Tibial artery (tissue), 4 donors: ENCODE results near the gene C1S.
A peak's percentile ranks its signal among the peaks of the same experiment; 100 is the strongest.

Source experiments
- DNase-seq, 2 donors: peaks; one replicate each; pipeline ENCODE4 v3.0.0-alpha.2; 2019
- H3K27ac ChIP-seq, 2 donors: fragments of 200-600 bp; sonication (generic) in 1 of 2; 1 replicate in 1 of 2; 2 replicates in 1 of 2; pipeline ENCODE4 v1.5.1; 2018 to 2019; ENCODE audit warnings: mild to moderate bottlenecking in 1 of 2
- H3K27me3 ChIP-seq, 2 donors: fragments of 200-600 bp; sonication (generic) in 1 of 2; one replicate each; pipeline versions ENCODE4 v1.5.1 to v1.6.0; 2016 to 2019
- H3K36me3 ChIP-seq, 3 donors: fragments of 200-600 bp; sonication (generic) in 2 of 3; one replicate each; pipeline ENCODE4 v1.5.1; 2016 to 2019; ENCODE audit warnings: mild to moderate bottlenecking in 2 of 3
- H3K4me1 ChIP-seq, 4 donors: fragments of 200-600 bp; sonication (generic) in 2 of 4; 1 replicate in 3 of 4; 2 replicates in 1 of 4; pipeline ENCODE4 v1.5.1; 2016 to 2019
- H3K4me3 ChIP-seq, 2 donors: fragments of 200-600 bp; sonication (generic) in 1 of 2; 1 replicate in 1 of 2; 2 replicates in 1 of 2; pipeline ENCODE4 v1.5.1; 2018 to 2019; ENCODE audit warnings: mild to moderate bottlenecking in 2 of 2
- H3K9me3 ChIP-seq, 3 donors: fragments of 200-600 bp; sonication (generic) in 1 of 3; one replicate each; pipeline ENCODE4 v1.5.1; 2016 to 2019
- CTCF ChIP-seq, 2 experiments: fragments of 200-600 bp in 1 of 2; fragments of 450-650 bp in 1 of 2; IDR thresholded peaks; one replicate each; pipeline ENCODE4 v1.5.1; 2017 to 2019; ENCODE audit warnings: antibody characterized with exemption in 2 of 2, mild to moderate bottlenecking in 1 of 2, moderate library complexity in 1 of 2
- intact Hi-C: fragments of 100-400 bp; cut with DNase I; formaldehyde crosslinking; loops from one replicate; pipeline ENCODE4 v1.15.0; 2023; ENCODE audit warnings: low total_unique reads

The C1S gene

DNA sequence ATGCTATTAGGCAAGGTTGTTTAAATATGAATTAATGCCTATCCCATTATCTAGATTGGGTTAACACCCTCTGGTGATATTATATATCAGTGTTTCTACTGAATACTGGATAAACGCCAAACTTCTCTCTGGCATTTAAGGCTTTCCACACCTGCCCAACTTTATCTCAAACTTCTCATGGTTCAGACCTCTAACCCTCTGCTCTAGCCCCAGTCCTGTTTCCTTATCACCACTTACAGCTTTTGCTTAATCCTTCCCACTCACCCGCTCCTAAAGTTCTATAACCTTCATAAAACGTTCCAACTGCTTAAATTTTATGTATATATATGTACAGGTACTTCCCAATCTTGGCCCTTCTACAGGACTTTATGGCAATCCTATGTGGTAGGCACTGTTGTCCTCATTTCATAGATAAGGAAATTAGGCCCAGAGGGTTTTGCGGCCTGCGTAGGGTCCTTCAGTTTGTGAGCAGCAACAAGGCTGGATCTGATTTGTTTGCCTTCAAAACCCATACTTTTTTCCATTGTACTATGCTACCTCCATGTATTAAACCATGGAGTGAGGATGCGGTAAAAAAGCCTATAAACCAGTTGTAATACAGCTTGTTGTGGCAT is 43.5 kb upstream of the C1S start:
- intact Hi-C loops: loop anchor here (5.0 kb wide), 2 partner anchors 45 to 90 kb away; partner anchors contain the start of genes C1RL, EMG1 and PHB2

GRCh38 chr12:7017870-7018349 is 42.6 kb upstream of the C1S start:
- no peak for TF ChIP-seq CTCF (IDR thresholded peaks at IDR 0.05)

More for the DNA sequence above, 43.5 kb upstream of the C1S start:
- peaks cover 0 to 21% (median 4%) of the 10 kb centered on the region in 3 donors for H3K36me3 ChIP-seq
- no peaks in the 10 kb centered on the region for H3K9me3 ChIP-seq
- DNase-seq: no peak
- peaks cover 0 to 31% (median 17%) of the 10 kb centered on the region in 4 donors for H3K4me1 ChIP-seq
- H3K27ac ChIP-seq: peak overlapping the region; percentile 84 to 97
- H3K4me3 ChIP-seq: peak overlapping the region; percentile 66 to 86
- no peaks in the 10 kb centered on the region for H3K27me3 ChIP-seq
- no peak for TF ChIP-seq CTCF (IDR thresholded peaks at IDR 0.05)

GRCh38 chr12:7018350-7019042 is 42.0 kb upstream of the C1S start, which contains the start of gene LPCAT3:
TSS of gene LPCAT3 (minus strand) at chr12:7018476. CDS start at chr12:7018424, 52 bp downstream.
- H3K27me3 ChIP-seq: no peaks in the 10 kb centered on the region
- TF ChIP-seq CTCF (IDR thresholded peaks at IDR 0.05): peak; percentile 85 to 93
- intact Hi-C loops: loop anchor here (5.0 kb wide), 2 partner anchors 46 to 89 kb away; partner anchors contain the start of genes C1RL, EMG1 and PHB2

More at GRCh38 chr12:7017870-7018349, 42.6 kb upstream of the C1S start:
- H3K27me3 ChIP-seq: no peaks in the 10 kb centered on the region
- no peak for DNase-seq
- H3K36me3 ChIP-seq: peaks cover 0 to 16% (median 3%) of the 10 kb centered on the region in 3 donors
- H3K4me1 ChIP-seq: peaks cover 0 to 31% (median 17%) of the 10 kb centered on the region in 4 donors
- no peaks in the 10 kb centered on the region for H3K9me3 ChIP-seq
- peak overlapping the region; percentile 84 to 97 for H3K27ac ChIP-seq
- intact Hi-C loops: loop anchor here (5.0 kb wide), 2 partner anchors 46 to 89 kb away; partner anchors contain the start of genes C1RL, EMG1 and PHB2
- peak overlapping the region; percentile 66 to 86 for H3K4me3 ChIP-seq

DNA sequence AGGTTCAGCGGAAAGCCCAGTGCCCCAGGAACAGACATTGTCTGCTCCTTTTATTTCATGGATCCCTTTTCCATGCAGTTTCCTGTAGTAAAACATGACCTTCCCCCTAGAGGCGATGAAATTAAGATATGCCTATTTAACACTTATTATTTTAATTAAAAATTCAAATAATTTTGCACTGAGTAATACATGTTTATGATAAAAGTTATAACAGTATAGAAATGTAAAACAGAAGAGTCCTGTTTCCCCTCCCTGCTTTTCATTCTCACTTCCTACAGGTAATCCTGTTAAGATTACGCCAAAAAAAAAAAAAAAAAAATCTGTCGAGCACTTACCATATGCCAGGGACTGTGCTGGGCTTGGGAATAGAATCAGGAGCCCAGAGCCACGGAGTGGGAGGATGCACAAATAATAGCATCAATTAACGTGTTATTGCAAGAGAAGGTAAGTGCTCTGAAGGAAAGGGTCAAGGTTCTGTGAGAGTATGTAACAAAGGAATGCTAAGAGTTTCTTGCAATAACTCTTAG is 41.4 kb upstream of the C1S start:
- H3K36me3 ChIP-seq: peaks cover 0 to 4% (median 0%) of the 10 kb centered on the region in 3 donors
- H3K4me1 ChIP-seq: peaks cover 0 to 31% (median 17%) of the 10 kb centered on the region in 4 donors
- no peaks in the 10 kb centered on the region for H3K27me3 ChIP-seq
- no peaks in the 10 kb centered on the region for H3K9me3 ChIP-seq
- TF ChIP-seq CTCF (IDR thresholded peaks at IDR 0.05): no peak
- intact Hi-C loops: loop anchor here (5.0 kb wide), 2 partner anchors 47 to 88 kb away; partner anchors contain the start of genes C1RL, EMG1 and PHB2
- DNase-seq: no peak
- peak overlapping the region; percentile 84 to 97 for H3K27ac ChIP-seq
- peak overlapping the region; percentile 66 to 86 for H3K4me3 ChIP-seq

More at GRCh38 chr12:7018350-7019042, 42.0 kb upstream of the C1S start, which contains the start of gene LPCAT3:
- Histone ChIP-seq H3K36me3 (peaks cover 0 to 10% (median 0%) of the 10 kb centered on the region in 3 donors), H3K4me3 (peak within 1 kb of the TSS; percentile 66 to 86), H3K4me1 (peaks cover 0 to 31% (median 17%) of the 10 kb centered on the region in 4 donors), H3K9me3 (no peaks in the 10 kb centered on the region), H3K27ac (peak within 1 kb of the TSS; percentile 84 to 97)
- peak; percentile 98 to 99 for DNase-seq

DNA sequence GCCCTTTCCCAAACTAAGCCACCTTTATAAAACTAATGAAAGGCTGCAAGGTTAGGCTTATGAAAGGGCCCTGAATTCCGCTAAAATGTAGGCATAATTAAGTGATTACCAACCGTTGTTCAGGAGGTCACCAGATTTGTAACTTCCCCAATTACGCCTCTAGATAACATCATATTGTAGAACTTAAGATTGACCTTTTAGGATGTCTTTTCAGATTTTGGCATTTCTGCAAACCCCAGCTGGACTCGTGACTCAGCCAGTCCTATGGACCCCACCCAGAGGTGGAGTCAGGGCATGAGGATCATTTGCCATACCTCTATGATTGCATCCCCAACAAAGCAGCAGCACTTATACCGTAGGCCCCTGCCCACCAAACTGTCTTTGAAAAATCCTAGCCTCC is 38.6 kb upstream of the C1S start:
- intact Hi-C loops: no loop called here
- Histone ChIP-seq H3K27me3 (no peaks in the 10 kb centered on the region), H3K36me3 (no peaks in the 10 kb centered on the region), H3K27ac (no peak overlapping the region), H3K4me1 (peaks cover 0 to 17% (median 10%) of the 10 kb centered on the region in 4 donors), H3K9me3 (no peaks in the 10 kb centered on the region), H3K4me3 (no peak overlapping the region)
- no peak for TF ChIP-seq CTCF (IDR thresholded peaks at IDR 0.05)
- DNase-seq: no peak
